RWPE2 (cell line): ENCODE measurements around the gene DPF3.

Experiments used
- ATAC-seq: fragments of 200-7000 bp; cut with Tn5 transposase; 3 replicates; pipeline ENCODE4 v1.9.1; 2021; ENCODE audit warnings: low read depth
- DNase-seq: peaks from one replicate; pipeline ENCODE4 v3.0.0-alpha.2; 2020; ENCODE audit warnings: low spot score
- H3K27ac ChIP-seq: fragments of 450-650 bp; 2 replicates; pipeline ENCODE4 v1.5.1; 2017; ENCODE audit warnings: mild to moderate bottlenecking; ENCODE audit not compliant: poor library complexity, severe bottlenecking
- H3K27me3 ChIP-seq: fragments of 250-450 bp; sonication (Bioruptor Pico); 2 replicates; pipeline ENCODE4 v1.5.1; 2021; ENCODE audit warnings: mild to moderate bottlenecking, moderate library complexity; ENCODE audit not compliant: insufficient read depth, poor library complexity, severe bottlenecking
- H3K36me3 ChIP-seq: fragments of 250-450 bp; sonication (Bioruptor Pico); 2 replicates; pipeline ENCODE4 v1.5.1; 2020; ENCODE audit warnings: low read depth, mild to moderate bottlenecking, moderate library complexity
- H3K4me1 ChIP-seq: fragments of 250-450 bp; sonication (Bioruptor Pico); 2 replicates; pipeline ENCODE4 v1.5.1; 2021; ENCODE audit warnings: mild to moderate bottlenecking, moderate library complexity; ENCODE audit not compliant: insufficient read depth, poor library complexity, severe bottlenecking
- H3K4me3 ChIP-seq: fragments of 250-450 bp; sonication (Bioruptor Pico); 2 replicates; pipeline ENCODE4 v1.5.1; 2021; ENCODE audit warnings: mild to moderate bottlenecking, moderate library complexity; ENCODE audit not compliant: severe bottlenecking
- H3K9me3 ChIP-seq: fragments of 250-450 bp; sonication (Bioruptor Pico); 2 replicates; pipeline ENCODE4 v1.5.1; 2021; ENCODE audit warnings: mild to moderate bottlenecking, moderate library complexity; ENCODE audit not compliant: severe bottlenecking
- TF ChIP-seq, protein P1 (sequence below): fragments of 450-650 bp; IDR thresholded peaks from one replicate; pipeline ENCODE4 v1.5.1; 2017; ENCODE audit warnings: mild to moderate bottlenecking, moderate library complexity; ENCODE audit not compliant: poor library complexity, severe bottlenecking

Gene DPF3

DNA sequence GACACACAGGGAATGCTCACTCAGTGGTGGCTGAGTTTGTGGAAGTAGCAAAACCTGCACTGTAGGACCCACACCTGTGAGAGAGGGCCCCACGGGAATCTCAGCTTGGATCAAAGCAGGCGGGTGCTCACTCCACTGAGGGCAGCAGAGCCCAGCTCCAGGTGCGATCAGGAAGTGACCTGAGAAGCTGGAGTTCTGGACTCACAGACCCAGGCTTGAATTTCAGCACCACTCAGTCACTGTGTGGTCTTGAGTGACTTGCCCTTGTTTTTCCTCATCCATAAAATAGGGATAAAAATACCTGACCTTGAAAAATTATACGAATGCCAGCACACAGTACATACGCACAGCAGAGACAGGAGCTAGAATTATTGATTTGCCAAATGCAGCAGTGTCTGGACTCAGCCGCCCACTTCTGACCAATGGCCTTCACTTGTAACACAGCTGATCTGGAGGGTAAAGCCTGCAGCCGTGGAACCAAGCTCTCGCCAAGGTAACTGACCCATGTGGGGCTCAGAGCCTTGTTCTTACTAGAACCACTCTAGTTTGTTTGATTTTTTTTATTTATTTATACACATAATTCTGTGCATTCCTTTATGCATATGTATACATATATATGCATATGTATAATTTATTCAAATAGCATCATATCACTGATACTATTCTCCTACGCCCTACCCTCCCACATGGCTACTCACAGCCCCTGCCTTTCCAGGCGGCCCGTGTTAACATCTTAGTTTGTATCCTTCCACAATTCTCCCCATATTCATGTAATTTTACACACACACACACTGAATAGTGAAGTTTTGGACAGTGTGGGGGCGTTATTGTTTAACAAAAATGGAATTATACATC lies 53.9 kb downstream of the DPF3 start:
- no peaks in the 10 kb centered on the region for H3K27me3 ChIP-seq
- H3K27ac ChIP-seq = no peak overlapping the region
- no peaks in the 10 kb centered on the region for H3K36me3 ChIP-seq
- no peaks in the 10 kb centered on the region for H3K9me3 ChIP-seq
- DNase-seq (no peak), ATAC-seq (no peak)
- H3K4me1 ChIP-seq = no peaks in the 10 kb centered on the region
- TF ChIP-seq, protein P1, sequence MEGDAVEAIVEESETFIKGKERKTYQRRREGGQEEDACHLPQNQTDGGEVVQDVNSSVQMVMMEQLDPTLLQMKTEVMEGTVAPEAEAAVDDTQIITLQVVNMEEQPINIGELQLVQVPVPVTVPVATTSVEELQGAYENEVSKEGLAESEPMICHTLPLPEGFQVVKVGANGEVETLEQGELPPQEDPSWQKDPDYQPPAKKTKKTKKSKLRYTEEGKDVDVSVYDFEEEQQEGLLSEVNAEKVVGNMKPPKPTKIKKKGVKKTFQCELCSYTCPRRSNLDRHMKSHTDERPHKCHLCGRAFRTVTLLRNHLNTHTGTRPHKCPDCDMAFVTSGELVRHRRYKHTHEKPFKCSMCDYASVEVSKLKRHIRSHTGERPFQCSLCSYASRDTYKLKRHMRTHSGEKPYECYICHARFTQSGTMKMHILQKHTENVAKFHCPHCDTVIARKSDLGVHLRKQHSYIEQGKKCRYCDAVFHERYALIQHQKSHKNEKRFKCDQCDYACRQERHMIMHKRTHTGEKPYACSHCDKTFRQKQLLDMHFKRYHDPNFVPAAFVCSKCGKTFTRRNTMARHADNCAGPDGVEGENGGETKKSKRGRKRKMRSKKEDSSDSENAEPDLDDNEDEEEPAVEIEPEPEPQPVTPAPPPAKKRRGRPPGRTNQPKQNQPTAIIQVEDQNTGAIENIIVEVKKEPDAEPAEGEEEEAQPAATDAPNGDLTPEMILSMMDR = no peak
- H3K4me3 ChIP-seq = no peak overlapping the region

DNA sequence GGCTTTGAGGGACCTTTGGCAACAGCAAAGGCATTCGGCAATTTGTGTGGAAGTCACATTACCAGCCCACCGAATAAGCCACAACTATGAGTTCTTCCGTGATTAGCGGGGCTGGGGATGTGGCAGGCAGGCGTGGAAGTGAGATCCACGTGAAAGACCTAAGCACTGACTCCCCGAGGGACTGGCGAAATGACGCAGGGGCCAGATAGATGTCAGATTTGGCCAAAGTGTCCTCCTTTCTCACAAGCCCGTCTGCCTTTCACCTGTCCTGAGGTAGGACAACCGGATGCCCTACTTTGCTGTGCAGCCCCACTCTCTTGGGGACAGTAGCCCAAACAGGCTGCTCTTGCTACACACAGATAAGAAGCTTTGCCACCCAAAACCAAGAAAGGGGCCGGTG lies 54.5 kb downstream of the DPF3 start:
- H3K4me3 ChIP-seq = no peak overlapping the region
- H3K36me3 ChIP-seq = no peaks in the 10 kb centered on the region
- no peaks in the 10 kb centered on the region for H3K9me3 ChIP-seq
- no peaks in the 10 kb centered on the region for H3K27me3 ChIP-seq
- DNase-seq (no peak), ATAC-seq (no peak)
- TF ChIP-seq, protein P1 = no peak
- no peak overlapping the region for H3K27ac ChIP-seq
- no peaks in the 10 kb centered on the region for H3K4me1 ChIP-seq

GRCh38 chr14:72836085-72836484 lies 57.8 kb downstream of the DPF3 start:
- H3K4me3 ChIP-seq = no peak overlapping the region
- no peaks in the 10 kb centered on the region for H3K9me3 ChIP-seq
- DNase-seq = no peak
- no peaks in the 10 kb centered on the region for H3K4me1 ChIP-seq
- no peak overlapping the region for H3K27ac ChIP-seq
- no peaks in the 10 kb centered on the region for H3K36me3 ChIP-seq
- H3K27me3 ChIP-seq = peaks cover under 1% of the 10 kb centered on the region
- TF ChIP-seq, protein P1 = no peak
- no peak for ATAC-seq

- DNase-seq (no peak), ATAC-seq (no peak)
- Histone ChIP-seq H3K27me3 (peaks cover 10% of the 10 kb centered on the region), H3K27ac (no peak overlapping the region), H3K9me3 (no peaks in the 10 kb centered on the region), H3K4me3 (no peak overlapping the region), H3K4me1 (no peaks in the 10 kb centered on the region), H3K36me3 (no peaks in the 10 kb centered on the region)
- TF ChIP-seq, protein P1 = no peak
Observed at GRCh38 chr14:72833174-72833573, 60.7 kb downstream of the DPF3 start.
